Stimulated activated CD4-positive, alpha-beta T cell treated with anti-CD3 and anti-CD28 coated beads, TNF-alpha, amount 100 ng/mL, for 1 hour (primary cell): ENCODE results near the gene C1QTNF3.
"Not testable (repeated sequence)": the region's sequence is repeated elsewhere in the genome, so short reads cannot be mapped to it uniquely, and the experiment has no call there.

ENCODE experiments used
- DNase-seq, 3 donors: peaks; one replicate each; pipeline ENCODE4 v3.0.0-alpha.2; 2020; ENCODE audit warnings: low read depth in 3 of 3, low spot score in 1 of 3

The C1QTNF3 gene, protein sequence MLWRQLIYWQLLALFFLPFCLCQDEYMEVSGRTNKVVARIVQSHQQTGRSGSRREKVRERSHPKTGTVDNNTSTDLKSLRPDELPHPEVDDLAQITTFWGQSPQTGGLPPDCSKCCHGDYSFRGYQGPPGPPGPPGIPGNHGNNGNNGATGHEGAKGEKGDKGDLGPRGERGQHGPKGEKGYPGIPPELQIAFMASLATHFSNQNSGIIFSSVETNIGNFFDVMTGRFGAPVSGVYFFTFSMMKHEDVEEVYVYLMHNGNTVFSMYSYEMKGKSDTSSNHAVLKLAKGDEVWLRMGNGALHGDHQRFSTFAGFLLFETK

DNA sequence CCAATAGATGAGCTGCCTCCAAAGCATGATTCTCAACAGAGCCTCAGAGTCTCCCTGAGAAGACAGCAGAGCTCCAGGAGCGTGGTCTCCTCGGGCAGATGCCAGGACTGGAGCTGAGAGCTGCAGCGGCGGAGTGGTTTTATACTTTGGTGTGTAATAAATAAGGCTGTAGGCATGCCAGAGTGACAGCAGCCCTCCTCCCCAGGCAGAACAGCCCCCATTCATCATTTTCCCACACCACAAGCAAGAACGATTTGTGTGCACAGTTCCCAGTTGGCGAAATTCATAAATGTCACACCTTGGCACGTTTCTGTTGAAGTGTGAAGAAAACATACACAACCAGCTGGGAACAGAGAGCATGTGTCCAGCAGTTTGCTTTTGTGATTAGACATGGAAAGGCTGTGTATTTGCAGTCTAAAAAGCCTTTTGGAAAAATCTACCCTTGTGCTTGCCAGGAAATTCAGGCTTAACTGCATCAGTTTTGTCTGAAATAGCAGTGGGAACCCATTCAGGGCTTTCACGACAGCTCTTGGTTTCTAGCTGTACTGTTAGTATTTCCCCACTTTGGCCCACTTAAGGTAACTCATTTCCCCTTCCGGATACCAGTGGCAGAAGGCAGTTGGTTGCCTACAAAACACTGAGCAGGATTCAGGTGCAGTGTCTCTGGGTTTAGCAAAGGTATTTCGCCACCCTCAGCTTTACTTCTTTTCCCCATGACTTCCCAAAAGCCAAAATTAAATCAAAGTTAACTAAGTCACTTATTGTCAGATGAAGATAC is at the start of gene C1QTNF3:
Gene C1QTNF3, minus strand, starts transcription at position 115 of the 778 bp plus-strand sequence. Its CDS starts 88 bp downstream, at position 27.
- no peak for DNase-seq

DNA sequence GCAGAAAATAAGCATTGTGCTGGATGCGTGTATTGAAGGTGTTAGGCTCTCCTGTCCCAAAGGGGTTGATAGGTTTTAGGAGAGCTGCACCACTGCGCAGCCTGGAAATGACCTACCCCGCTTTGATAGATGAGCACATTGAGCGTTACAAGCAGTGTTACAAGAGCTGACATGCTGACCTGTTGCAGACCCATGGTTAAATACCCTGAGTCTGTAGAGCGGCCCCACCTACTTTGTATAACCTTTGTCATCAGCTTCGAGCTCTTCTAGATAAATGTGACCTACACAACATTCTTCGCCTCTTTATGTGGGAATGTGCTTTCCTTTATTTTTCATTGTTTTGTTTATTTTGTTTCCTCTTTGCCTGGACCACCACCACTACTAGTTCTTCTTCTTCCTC is 48.0 kb upstream of the C1QTNF3 start:
- not testable (repeated sequence) for DNase-seq

DNA sequence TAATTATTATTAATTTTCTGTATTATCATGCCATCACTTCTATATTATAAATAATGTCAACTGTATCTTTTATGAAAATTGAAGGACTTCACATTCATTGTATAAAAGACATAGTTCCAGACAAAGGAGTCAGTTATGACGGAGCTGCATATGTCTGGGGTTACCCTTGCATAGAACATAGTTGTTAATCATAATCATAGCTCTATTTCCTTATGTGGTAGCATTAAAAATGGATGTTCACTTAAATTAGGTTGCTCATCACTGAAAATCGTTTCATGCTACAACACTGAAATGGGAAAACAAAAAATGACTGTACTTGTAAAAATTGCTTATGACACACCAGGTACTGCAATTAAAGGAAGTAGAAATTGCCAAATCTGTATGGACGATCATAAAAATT is 46.8 kb upstream of the C1QTNF3 start:
- DNase-seq = not testable (repeated sequence)

DNA sequence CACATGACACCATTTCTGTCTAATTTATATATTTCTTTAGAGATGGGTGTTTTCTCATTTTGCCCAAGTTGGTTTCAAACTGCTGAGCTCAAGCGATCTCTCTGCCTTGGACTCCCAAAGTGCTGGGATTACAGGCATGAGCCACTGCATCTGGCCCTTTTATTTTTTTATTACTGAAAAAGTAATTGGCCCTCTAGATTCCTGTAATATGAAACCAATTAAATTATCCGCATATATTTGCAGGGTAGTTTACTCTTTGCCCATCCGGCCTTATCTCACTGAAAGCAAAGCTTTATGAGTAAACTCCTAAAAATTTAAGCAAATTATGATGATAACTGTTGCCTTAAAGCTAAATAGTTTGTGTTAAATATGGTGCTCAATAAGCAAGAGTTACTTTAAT is 44.7 kb upstream of the C1QTNF3 start:
- not testable (repeated sequence) for DNase-seq

DNA sequence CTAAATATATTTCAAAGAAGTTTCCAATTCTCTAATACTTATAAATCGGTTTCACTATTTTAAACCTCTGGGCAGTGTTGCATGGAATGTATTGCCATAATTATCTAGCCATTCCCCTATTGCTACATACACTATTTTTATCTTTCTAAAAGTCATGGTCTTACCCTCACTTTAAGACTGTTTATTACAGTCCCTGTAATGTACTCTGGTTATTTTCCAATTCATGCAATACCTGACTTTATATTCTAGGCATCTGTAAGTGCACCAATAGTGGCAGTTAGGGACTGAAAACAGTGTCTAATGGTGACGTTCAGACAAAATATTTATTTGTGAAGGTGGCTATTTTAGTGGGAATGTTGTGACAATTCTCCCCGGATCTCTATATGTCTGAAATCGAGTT is 40.9 kb upstream of the C1QTNF3 start:
- not testable (repeated sequence) for DNase-seq

DNA sequence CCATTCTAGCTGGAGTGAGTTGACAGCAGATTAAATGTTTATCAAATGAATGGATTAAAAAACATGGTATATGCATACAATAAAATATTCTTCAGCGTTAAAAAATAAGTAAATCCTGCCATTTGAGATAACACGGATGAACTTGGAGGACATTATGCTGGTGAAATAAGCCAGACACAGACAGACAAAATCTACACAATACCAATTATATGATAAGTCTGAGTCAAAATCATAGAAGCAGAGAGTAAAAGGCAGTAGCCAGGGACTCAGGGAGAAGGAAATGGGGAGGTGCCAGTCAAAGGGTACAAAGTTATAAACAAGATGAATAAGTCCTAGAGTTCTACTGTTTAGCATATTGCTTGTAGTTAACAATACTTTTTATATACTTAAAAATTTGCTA is 36.5 kb upstream of the C1QTNF3 start:
- DNase-seq = not testable (repeated sequence)

DNA sequence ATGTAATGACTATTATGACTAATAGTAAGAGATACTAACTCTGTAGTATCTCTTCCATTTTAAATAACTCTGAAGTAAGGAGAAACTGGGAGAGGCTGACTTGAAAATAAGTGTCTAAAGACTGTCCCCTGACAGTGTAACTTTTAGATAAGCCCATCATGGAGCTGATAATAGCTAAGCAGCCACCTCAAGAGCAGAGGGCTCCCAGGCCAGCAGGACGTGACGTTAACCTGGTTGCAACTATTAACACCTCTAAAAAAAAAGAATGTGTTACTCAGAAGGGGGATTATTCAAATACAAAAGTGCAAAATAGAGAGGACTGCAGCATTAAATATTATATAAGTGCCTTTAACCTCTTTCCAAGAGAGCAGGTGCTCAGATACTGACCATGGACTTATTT is 34.6 kb upstream of the C1QTNF3 start:
- DNase-seq = not testable (repeated sequence)

DNA sequence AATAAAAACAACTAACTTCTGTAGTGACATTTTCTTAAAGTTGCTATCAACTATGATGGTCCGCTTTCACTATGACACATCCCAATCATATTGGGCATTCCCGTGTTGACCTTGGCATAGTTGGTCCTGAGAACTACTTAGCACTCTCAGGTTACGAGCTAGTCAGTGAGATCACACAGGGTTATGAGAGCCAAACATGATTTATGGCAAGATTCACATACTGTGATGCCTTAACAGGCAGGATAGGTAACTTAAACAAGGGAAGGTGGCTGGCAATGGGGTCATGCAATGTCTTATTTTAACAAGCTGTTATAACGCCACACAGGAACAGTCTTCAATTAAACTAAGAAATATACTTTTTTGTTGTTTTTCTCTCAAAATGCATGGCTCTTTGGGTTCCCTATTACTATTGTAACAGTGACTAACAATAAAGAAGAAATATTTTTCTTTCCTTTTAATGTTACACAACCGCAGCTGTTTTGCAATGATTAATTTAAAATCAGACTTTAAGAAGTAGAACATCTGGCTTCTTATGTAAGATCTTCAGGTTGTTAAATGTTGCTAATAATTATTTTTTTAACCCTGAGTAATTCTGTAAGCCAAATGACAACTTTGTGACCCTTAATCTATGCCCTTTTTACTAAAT is 33.8 kb upstream of the C1QTNF3 start:
- not testable (repeated sequence) for DNase-seq

DNA sequence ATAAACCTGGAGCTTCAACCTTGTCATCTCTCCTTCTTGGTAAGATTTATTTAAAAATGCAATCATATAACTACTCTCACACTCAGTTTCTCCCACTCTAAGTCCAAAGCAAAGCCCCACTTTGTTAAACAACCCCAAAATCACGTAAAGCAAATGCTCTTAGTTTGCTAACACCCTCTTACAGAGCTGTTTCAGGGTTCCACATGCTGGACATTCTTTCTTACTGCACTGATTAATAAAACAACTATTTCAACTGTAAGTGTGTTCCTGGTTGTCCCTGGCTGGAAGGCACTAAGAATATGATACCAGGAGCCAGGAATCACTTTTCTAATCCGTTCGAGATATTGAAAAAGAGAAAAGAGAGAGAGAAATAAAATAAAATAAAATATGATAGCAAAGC is 31.5 kb upstream of the C1QTNF3 start:
- not testable (repeated sequence) for DNase-seq

DNA sequence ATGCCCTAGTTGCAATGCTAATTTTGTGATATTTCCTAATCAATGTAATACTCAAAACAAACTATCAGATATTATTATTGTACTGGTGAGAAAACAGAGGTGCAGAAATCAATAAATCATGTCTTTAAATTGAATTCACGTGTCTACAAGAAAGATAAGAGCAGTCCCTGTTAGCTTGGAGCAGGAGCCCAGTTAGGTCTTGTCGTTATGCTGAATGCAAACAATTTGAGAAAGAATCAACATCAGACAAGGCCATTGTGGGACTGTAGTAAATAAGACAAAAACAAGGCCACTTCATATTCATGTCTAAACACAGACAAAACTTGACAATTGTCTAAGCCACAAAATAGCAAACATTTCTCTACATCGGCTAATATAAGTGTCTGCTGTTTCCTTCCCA is 31.1 kb upstream of the C1QTNF3 start:
- not testable (repeated sequence) for DNase-seq

DNA sequence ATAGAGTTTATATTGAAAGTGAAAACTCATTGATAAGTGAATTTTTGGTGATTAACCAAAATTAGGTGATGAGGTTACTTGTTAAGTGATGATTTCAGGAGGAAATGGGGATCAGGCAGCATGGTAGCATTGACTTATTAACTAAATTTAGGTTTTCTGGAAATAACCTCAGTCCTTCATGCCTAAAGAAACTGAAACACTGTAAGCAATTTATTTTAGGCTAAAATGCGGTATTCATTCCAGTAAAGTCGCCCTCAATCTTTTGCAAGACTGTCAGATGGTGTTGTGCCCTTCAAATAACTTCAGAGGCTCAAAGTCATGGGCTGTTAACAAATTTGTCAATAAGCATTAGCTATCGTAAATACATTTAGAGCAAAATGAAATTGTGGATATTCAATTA is 27.6 kb upstream of the C1QTNF3 start:
- not testable (repeated sequence) for DNase-seq

DNA sequence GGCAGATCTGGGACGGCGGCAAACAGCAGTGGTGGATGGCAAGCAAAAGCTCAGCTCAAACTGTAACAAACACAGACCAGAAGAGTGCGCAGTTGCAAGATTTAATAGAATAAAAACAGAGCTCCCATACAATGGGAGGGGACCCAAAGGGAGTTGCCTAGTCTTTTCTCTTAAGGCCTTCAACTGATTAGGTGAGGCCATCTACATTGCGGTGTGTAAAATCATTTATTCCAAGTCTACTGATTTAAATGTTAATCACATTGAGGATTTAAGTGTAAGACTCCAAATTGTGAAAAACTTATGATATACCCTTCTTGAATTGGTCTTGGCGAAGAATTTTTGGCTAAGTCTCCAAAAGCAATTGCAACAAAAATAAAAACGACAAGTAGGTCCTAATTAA is 21.6 kb upstream of the C1QTNF3 start:
- no peak for DNase-seq

DNA sequence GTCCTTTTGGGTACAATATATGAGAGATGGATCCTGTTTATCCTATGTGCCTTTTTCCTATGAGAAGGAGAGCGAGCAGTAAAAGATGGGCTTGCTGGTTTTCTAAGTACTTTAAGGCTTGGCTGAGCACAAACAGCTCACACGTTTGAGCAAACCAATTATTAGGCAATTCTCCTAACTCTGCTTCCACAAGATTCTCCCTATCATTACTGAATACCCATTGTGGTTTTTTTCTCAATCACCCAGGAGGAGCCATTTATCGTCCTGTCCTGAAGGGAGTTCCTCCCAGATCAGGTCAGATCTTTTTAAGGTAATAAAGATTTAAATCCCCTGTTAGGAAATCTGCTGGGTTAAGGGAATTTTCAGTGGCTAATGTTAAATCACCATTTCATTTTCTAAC is 19.4 kb upstream of the C1QTNF3 start:
- no peak for DNase-seq

DNA sequence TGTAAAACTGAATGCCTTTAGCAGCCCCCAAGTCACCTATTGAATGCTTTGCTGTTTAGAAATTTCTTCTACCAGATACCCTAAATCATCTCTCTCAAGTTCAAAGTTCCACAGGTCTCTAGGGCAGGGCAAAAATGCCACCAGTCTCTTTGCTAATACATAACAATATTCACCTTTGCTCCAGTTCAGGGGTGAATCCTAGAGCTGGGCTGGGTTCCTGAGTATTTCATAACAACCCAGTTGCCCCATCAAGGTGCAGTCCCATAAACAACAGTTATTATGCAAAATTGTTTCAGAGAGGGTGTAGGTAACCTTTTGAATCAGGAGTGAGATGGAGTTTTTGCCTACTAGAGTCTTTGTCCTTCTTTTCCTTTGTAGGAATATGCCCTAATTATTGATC is 19.0 kb upstream of the C1QTNF3 start:
- DNase-seq = no peak

DNA sequence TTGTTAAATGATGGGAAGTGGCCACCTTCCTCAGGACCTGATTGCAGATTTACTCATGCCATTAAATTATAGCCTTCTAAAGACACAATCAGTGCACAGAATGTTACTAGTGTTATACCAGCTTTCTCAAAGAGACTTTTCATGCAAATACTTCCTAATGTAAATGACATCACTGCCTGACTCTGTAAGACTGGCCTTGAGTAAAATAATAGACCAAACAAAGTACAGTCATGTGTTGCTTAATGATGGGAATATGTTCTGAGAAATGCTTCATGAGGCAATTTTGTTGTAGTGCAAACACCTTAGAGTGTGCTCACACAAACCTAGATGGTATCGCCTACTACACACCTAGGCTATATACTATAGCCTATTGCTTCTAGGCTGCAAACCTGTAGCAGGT is 17.0 kb upstream of the C1QTNF3 start:
- DNase-seq = no peak

DNA sequence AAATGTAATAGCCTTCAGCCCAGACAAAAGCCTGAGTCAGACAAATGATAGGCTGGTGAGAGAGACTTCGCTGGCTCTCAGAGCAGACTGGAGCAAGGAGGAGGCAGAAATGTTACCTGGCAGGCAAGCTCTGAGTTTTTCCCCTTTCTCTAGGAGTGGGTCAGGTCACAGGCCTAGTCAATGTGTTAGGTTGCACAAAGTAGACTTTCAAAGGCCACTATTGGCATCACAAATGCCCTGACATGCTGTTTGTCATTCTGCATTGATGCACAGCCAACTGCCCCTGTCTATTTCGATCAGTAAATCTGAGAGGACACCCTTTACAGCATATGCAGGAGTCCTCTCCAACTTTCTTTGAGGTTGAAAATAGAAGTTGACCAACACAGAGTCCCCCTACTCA is 15.5 kb upstream of the C1QTNF3 start:
- DNase-seq = no peak

DNA sequence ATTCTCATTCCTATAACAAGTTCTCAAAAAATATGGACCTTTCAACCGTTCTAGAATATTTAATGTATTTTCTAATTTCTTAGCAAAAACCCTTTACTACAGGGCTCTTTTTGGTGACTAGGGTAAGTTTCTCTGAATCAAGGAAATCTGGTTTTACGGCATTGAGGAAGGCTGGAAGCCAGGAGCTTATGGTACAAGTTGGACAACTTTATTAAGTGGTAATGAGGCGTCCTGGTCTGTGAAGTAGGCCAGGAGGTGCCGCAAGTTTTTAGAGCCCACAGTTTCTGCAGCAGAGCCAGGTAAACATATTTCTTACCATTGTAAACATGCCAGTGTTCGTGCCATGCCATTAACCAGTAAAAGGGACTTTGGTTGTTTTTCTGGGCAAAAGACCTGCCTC is 14.6 kb upstream of the C1QTNF3 start:
- no peak for DNase-seq

DNA sequence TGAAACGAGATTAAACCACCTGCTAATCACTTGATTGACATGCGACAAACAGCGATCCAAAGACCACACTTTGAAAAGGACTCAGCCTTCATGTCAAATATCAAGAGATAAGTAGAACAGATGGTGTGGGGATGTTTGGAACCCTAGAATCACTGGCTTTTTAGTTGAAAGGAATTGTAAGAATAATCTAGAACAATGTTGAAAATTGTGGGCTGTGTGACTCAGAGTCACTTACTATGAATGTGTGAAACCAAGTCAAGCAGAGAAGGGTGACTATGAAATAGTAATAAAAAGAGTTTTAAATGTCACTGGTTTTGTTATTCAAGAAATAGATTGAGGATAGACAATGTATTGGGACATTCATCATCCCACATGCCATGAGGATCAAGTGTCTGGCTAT is 14.1 kb upstream of the C1QTNF3 start:
- no peak for DNase-seq

DNA sequence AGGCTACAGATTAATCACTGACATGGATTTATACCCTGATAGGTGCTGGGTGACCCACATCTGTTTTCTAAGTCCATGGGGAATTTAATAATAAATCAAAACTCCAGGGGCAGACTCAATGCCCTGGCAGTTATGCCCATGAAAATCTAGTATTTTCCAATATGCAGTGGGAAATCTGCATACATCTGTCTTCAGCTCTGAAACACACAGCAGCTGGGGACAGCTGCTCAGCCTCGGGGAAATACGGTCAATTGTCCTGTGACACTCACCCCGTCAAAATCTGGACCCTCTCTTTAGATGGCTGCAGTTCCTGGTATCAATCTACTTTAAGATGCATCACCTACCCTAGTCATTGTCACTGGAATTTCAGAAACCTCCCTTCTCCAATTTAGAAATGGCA is 12.7 kb upstream of the C1QTNF3 start:
- DNase-seq = no peak

DNA sequence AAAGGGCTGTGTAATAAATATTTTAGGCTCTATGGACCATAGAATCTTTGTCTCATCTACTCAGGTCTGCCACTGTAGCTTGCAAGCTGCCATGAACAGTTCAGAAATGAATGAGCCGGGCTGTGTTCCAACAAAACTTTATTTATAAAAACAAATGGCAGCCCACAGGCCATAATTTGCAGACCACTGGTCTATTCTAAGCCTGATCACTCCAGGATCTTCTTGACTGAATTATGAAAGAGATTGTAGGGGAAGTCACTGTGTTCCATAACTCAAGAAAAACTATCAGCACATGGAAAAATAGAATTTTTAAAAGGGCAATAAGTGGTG is 11.4 kb upstream of the C1QTNF3 start:
- DNase-seq = no peak

DNA sequence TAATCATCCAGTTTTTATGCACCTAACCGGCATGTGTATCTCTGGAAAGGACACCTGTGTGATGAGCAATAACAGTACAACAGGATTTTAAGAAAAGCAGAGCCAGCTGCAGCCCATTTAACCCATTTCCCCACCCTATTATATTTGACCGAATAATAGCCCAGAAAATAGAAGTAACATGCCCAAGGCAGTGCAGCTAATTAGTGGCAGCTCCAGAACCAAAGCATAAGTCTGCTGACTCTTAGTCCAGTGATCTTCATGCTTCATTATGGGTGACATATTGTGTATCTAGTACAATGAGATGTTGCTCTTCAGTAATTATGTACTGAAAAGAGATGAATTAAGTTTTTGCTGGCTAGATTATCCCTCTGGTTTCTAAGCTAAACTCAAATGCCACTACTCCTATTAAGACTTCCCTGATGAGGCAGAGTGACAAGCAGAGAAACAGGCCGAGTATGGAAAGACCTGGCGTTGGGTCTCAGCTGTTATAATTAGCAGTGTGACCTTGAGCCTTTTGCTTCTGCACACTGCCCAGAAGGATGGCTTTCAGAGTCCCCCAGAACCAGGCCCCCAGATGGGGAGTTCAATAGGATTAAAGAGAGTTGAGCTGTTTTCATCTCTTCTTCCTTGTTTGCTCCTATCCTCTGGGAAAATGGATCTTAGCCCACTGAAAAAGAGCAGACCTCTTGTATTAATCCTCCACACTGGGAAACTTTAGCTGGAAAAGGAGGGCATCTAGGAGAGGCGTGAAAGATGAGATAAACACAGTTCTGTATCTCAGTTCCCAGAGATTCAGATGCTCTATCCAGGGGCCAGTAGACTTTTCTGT is 10.8 kb upstream of the C1QTNF3 start:
- DNase-seq = no peak
